Smooth muscle cell (in vitro differentiated cells): ENCODE data around the gene MAP2K6. TPM values are rescaled to one million over a fixed set of nuclear protein-coding genes. Genes with fewer than 3 reads are reported as not detected.

Experiments used
- polyA plus RNA-seq: library from polyadenylated mRNA; unstranded; fragments of >200 nt; fragmentation: Nextera tagmentation; extraction: Ambion mirVana; gene quantifications from 2 replicates; pipeline ENCODE4 v1.2.1, GENCODE V29; 2016
- total RNA-seq: library from RNA; depleted of rRNA; stranded (reverse); fragments of >200 nt; gene quantifications from 2 replicates; pipeline ENCODE4 v1.2.3, GENCODE V29; 2014

MAP2K6 gene
- total and polyA plus RNA-seq, 2 experiments from 2014 or later, result 5.0 to 8.1 TPM

Other genes starting within 250 kb of the MAP2K6 start
- gene ABCA10, start 185.9 kb upstream of the MAP2K6 start, total RNA-seq, result not detected in 2 replicates
- gene ABCA10, start 185.9 kb upstream of the MAP2K6 start, polyA plus RNA-seq, result not detected in 2 replicates
- 11.3 and 16.0 TPM in 2 replicates for gene ABCA5, start 87.6 kb upstream of the MAP2K6 start, total RNA-seq
- 2.2 TPM in 2 replicates for gene ABCA5, start 87.6 kb upstream of the MAP2K6 start, polyA plus RNA-seq